H9 (cell line): Measurements from ENCODE around the gene ASF1B. TPM values are rescaled to one million over a fixed set of nuclear protein-coding genes. Genes with fewer than 3 reads are reported as not detected.

Experiments used
- DNase-seq: peaks from one replicate; pipeline ENCODE4 v3.0.0-alpha.2; 2017
- H2AFZ ChIP-seq: one replicate; pipeline ENCODE4 v1.6.1; 2013; ENCODE audit warnings: mild to moderate bottlenecking, low read length, control low read depth, moderate library complexity
- H2AK5ac ChIP-seq: 2 replicates; pipeline ENCODE4 v1.6.1; 2013; ENCODE audit warnings: low read length, control low read depth, mixed read lengths; ENCODE audit not compliant: insufficient read length
- H2BK120ac ChIP-seq: one replicate; pipeline ENCODE4 v1.6.1; 2013; ENCODE audit warnings: low read depth, mild to moderate bottlenecking, low read length, control low read depth, inconsistent platforms; ENCODE audit not compliant: poor library complexity, severe bottlenecking
- H2BK12ac ChIP-seq: 2 replicates; pipeline ENCODE4 v1.6.1; 2013; ENCODE audit warnings: low read length, control low read depth, mixed read lengths, low read depth; ENCODE audit not compliant: insufficient read length
- H2BK15ac ChIP-seq: 2 replicates; pipeline ENCODE4 v1.6.1; 2013; ENCODE audit warnings: low read depth, low read length, control low read depth
- H2BK20ac ChIP-seq: one replicate; pipeline ENCODE4 v1.6.1; 2013; ENCODE audit warnings: low read depth, mild to moderate bottlenecking, low read length, control low read depth, inconsistent platforms; ENCODE audit not compliant: poor library complexity, severe bottlenecking
- H2BK5ac ChIP-seq: 2 replicates; pipeline ENCODE4 v1.6.1; 2013; ENCODE audit warnings: low read length, control low read depth, mixed read lengths; ENCODE audit not compliant: insufficient read length
- H3K14ac ChIP-seq: 2 replicates; pipeline ENCODE4 v1.6.1; 2013; ENCODE audit warnings: low read length, control low read depth; ENCODE audit not compliant: insufficient read depth
- H3K18ac ChIP-seq: 2 replicates; pipeline ENCODE4 v1.6.1; 2013; ENCODE audit warnings: low read depth, mild to moderate bottlenecking, mixed read lengths, low read length, control low read depth; ENCODE audit not compliant: insufficient read length
- H3K23ac ChIP-seq: 2 replicates; pipeline ENCODE4 v1.6.1; 2013; ENCODE audit warnings: low read length, control low read depth, mixed read lengths, low read depth; ENCODE audit not compliant: insufficient read length
- H3K23me2 ChIP-seq: 2 replicates; pipeline ENCODE4 v1.6.1; 2013; ENCODE audit warnings: low read depth, mild to moderate bottlenecking, mixed read lengths, low read length, control low read depth; ENCODE audit not compliant: insufficient read length, poor library complexity, severe bottlenecking
- H3K27ac ChIP-seq: 2 replicates; pipeline ENCODE4 v1.5.1; 2013; ENCODE audit warnings: low read length, control low read depth, mixed read lengths, low read depth; ENCODE audit not compliant: insufficient read length
- H3K27me3 ChIP-seq: 2 replicates; pipeline ENCODE4 v1.6.1; 2013; ENCODE audit warnings: low read length, control low read depth, inconsistent platforms; ENCODE audit not compliant: insufficient read depth
- H3K4ac ChIP-seq: 2 replicates; pipeline ENCODE4 v1.6.1; 2013; ENCODE audit warnings: low read depth, mild to moderate bottlenecking, control low read depth, inconsistent platforms, low read length, moderate library complexity
- H3K4me1 ChIP-seq: 2 replicates; pipeline ENCODE4 v1.6.1; 2013; ENCODE audit warnings: low read length, control low read depth, inconsistent platforms; ENCODE audit not compliant: insufficient read depth
- H3K4me2 ChIP-seq: 2 replicates; pipeline ENCODE4 v1.6.1; 2013; ENCODE audit warnings: low read length, control low read depth, mixed read lengths; ENCODE audit not compliant: insufficient read length, insufficient read depth
- H3K56ac ChIP-seq: 2 replicates; pipeline ENCODE4 v1.6.1; 2013; ENCODE audit warnings: low read depth, mild to moderate bottlenecking, mixed read lengths, low read length, control low read depth; ENCODE audit not compliant: insufficient read length
- H3K79me1 ChIP-seq: 2 replicates; pipeline ENCODE4 v1.6.1; 2013; ENCODE audit warnings: low read depth, mild to moderate bottlenecking, moderate library complexity, low read length, control low read depth, inconsistent platforms; ENCODE audit not compliant: insufficient read depth, poor library complexity, severe bottlenecking
- H3K79me2 ChIP-seq: 2 replicates; pipeline ENCODE4 v1.6.1; 2013; ENCODE audit warnings: low read length, control low read depth, inconsistent platforms; ENCODE audit not compliant: insufficient read depth
- H3K9ac ChIP-seq: 2 replicates; pipeline ENCODE4 v1.6.1; 2013; ENCODE audit warnings: low read length, control low read depth, mixed read lengths; ENCODE audit not compliant: insufficient read length; ENCODE audit errors: extremely low read depth
- H3K9me3 ChIP-seq: one replicate; pipeline ENCODE4 v1.6.1; 2013; ENCODE audit warnings: low read depth, low read length, inconsistent platforms; ENCODE audit not compliant: control insufficient read depth
- H3T11ph ChIP-seq: one replicate; pipeline ENCODE4 v1.6.1; 2013; ENCODE audit warnings: mild to moderate bottlenecking, low read length, control low read depth, inconsistent platforms
- H4K20me1 ChIP-seq: one replicate; pipeline ENCODE4 v1.6.1; 2013; ENCODE audit not compliant: control insufficient read depth, insufficient read length, insufficient read depth
- H4K5ac ChIP-seq: 2 replicates; pipeline ENCODE4 v1.6.1; 2013; ENCODE audit warnings: low read depth, mild to moderate bottlenecking, mixed read lengths, low read length, control low read depth; ENCODE audit not compliant: insufficient read length
- H4K8ac ChIP-seq: replicated peaks from 2 replicates; pipeline ENCODE4 v1.6.1; 2013; ENCODE audit warnings: low read length, control low read depth, mixed read lengths, low read depth; ENCODE audit not compliant: insufficient read length
- H4K91ac ChIP-seq: 2 replicates; pipeline ENCODE4 v1.6.1; 2013; ENCODE audit warnings: low read depth, mild to moderate bottlenecking, moderate library complexity, mixed read lengths, low read length, control low read depth; ENCODE audit not compliant: insufficient read length
- H3K27ac Mint-ChIP-seq, 3 experiments: 2 replicates in 2 of 3; 3 replicates in 1 of 3; pipeline ENCODE4 v1.8.0; 2020 to 2021; ENCODE audit warnings: mixed read lengths in 3 of 3, mild to moderate bottlenecking in 1 of 3, moderate library complexity in 1 of 3
- H3K27me3 Mint-ChIP-seq: 2 replicates; pipeline ENCODE4 v1.8.0; 2021; ENCODE audit warnings: low read depth, mild to moderate bottlenecking, moderate library complexity, mixed read lengths
- H3K36me3 Mint-ChIP-seq, 3 experiments: 2 replicates in 2 of 3; 3 replicates in 1 of 3; pipeline ENCODE4 v1.8.0; 2020 to 2021; ENCODE audit warnings: low read depth in 3 of 3, mixed read lengths in 3 of 3; ENCODE audit not compliant: insufficient read depth in 1 of 3
- H3K4me1 Mint-ChIP-seq, 2 experiments: 2 replicates each; pipeline ENCODE4 v1.8.0; 2020; ENCODE audit warnings: mixed read lengths in 2 of 2
- H3K4me3 Mint-ChIP-seq, 2 experiments: 2 replicates in 1 of 2; 3 replicates in 1 of 2; pipeline ENCODE4 v1.8.0; 2020 to 2021; ENCODE audit warnings: mild to moderate bottlenecking in 2 of 2, mixed read lengths in 2 of 2, moderate library complexity in 1 of 2
- H3K9me3 Mint-ChIP-seq, 2 experiments: 2 replicates in 1 of 2; 3 replicates in 1 of 2; pipeline ENCODE4 v1.8.0; 2020; ENCODE audit warnings: mild to moderate bottlenecking in 2 of 2, mixed read lengths in 2 of 2, moderate library complexity in 1 of 2
- WGBS: extraction: QIAGEN DNeasy Blood & Tissue Kit; methylation state at CpG from one replicate; pipeline ENCODE4 v1.1.7; 2013; ENCODE audit warnings: missing lambda C conversion rate, low lambda C conversion rate, mixed read lengths; ENCODE audit not compliant: insufficient read length; ENCODE audit errors: extremely low coverage; 5-methylcytosine and 5-hydroxymethylcytosine counted together
- total RNA-seq: library from RNA; stranded (reverse); gene quantifications from 2 replicates; pipeline ENCODE4 v1.2.1, GENCODE V29; 2021
- TF ChIP-seq, protein P1 (sequence below): fragments of 200-600 bp; sonication (generic); conservative IDR thresholded peaks from 3 replicates; pipeline ENCODE4 v1.8.0; 2021; ENCODE audit warnings: antibody characterized with exemption, mild to moderate bottlenecking

ASF1B gene
- total RNA-seq, 1 experiment from 2014 or later: 46.6 TPM

DNA sequence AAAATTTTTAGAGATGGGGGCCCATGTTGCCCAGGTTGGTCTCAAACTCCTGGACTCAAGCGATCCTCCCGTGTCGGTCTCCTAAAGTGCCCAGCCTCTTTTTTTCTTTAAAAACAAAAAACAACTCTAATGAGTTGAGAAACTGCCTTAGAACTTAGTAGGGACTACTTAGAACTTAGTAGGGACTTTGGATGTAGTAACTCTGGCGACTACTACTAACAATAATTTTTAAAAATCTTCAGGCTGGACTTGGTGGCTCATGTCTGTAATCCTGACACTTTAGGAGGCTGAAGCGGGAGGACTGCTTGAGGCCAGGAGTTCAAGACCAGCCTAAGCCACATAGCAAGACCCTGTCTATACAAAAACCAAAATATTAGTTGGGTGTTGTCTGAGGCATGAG lies 50.3 kb downstream of the ASF1B start:
- no peak overlapping the region for H2AFZ ChIP-seq
- no peak overlapping the region for H3K23ac ChIP-seq
- peaks cover 6% of the 10 kb centered on the region for H3K23me2 ChIP-seq

More for the DNA sequence above, 50.3 kb downstream of the ASF1B start:
- TF ChIP-seq, protein P1, sequence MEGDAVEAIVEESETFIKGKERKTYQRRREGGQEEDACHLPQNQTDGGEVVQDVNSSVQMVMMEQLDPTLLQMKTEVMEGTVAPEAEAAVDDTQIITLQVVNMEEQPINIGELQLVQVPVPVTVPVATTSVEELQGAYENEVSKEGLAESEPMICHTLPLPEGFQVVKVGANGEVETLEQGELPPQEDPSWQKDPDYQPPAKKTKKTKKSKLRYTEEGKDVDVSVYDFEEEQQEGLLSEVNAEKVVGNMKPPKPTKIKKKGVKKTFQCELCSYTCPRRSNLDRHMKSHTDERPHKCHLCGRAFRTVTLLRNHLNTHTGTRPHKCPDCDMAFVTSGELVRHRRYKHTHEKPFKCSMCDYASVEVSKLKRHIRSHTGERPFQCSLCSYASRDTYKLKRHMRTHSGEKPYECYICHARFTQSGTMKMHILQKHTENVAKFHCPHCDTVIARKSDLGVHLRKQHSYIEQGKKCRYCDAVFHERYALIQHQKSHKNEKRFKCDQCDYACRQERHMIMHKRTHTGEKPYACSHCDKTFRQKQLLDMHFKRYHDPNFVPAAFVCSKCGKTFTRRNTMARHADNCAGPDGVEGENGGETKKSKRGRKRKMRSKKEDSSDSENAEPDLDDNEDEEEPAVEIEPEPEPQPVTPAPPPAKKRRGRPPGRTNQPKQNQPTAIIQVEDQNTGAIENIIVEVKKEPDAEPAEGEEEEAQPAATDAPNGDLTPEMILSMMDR: no peak
- H3K4me3 Mint-ChIP-seq: no peak overlapping the region
- H2BK5ac ChIP-seq: no peak overlapping the region
- H4K8ac ChIP-seq: no peak overlapping the region
- no peak overlapping the region for H3K27ac Mint-ChIP-seq
- H3K9me3 Mint-ChIP-seq: no peaks in the 10 kb centered on the region
- no peak overlapping the region for H3K18ac ChIP-seq
- no CpG with 5 or more reads among the region's 5 CpGs for WGBS
- no peaks in the 10 kb centered on the region for H4K20me1 ChIP-seq
- no peak overlapping the region for H3K4me2 ChIP-seq
- no peak overlapping the region for H3T11ph ChIP-seq
- no peak overlapping the region for H2AK5ac ChIP-seq
- peaks cover 4 to 6% of the 10 kb centered on the region in 2 experiments for H3K4me1 Mint-ChIP-seq
- H2BK15ac ChIP-seq: no peak overlapping the region
- peaks cover 11 to 29% (median 21%) of the 10 kb centered on the region in 3 experiments; a peak in 6 of 7 replicates for H3K36me3 Mint-ChIP-seq
- no peaks in the 10 kb centered on the region for H3K79me2 ChIP-seq
- H3K14ac ChIP-seq: no peak overlapping the region
- H2BK20ac ChIP-seq: no peak overlapping the region
- no peak overlapping the region for H3K4ac ChIP-seq
- no peak overlapping the region for H3K9ac ChIP-seq
- H4K91ac ChIP-seq: no peak overlapping the region
- H2BK12ac ChIP-seq: no peak overlapping the region
- no peak overlapping the region for H4K5ac ChIP-seq
- H3K27ac ChIP-seq: no peak overlapping the region
- no peak for DNase-seq
- no peaks in the 10 kb centered on the region for H3K9me3 ChIP-seq
- no peaks in the 10 kb centered on the region for H3K79me1 ChIP-seq
- peaks cover 9% of the 10 kb centered on the region for H3K27me3 Mint-ChIP-seq
- no peak overlapping the region for H2BK120ac ChIP-seq
- no peak overlapping the region for H3K56ac ChIP-seq
- no peaks in the 10 kb centered on the region; the same call in 1 of the 2 replicates for H3K4me1 ChIP-seq
- H3K27me3 ChIP-seq: no peaks in the 10 kb centered on the region
